ENCODE data around the gene TSR3.

The TSR3 gene

GRCh38 chr16:1320658-1321240 lies 30.9 kb downstream of the TSR3 start:
- TF ChIP-seq, protein P1, sequence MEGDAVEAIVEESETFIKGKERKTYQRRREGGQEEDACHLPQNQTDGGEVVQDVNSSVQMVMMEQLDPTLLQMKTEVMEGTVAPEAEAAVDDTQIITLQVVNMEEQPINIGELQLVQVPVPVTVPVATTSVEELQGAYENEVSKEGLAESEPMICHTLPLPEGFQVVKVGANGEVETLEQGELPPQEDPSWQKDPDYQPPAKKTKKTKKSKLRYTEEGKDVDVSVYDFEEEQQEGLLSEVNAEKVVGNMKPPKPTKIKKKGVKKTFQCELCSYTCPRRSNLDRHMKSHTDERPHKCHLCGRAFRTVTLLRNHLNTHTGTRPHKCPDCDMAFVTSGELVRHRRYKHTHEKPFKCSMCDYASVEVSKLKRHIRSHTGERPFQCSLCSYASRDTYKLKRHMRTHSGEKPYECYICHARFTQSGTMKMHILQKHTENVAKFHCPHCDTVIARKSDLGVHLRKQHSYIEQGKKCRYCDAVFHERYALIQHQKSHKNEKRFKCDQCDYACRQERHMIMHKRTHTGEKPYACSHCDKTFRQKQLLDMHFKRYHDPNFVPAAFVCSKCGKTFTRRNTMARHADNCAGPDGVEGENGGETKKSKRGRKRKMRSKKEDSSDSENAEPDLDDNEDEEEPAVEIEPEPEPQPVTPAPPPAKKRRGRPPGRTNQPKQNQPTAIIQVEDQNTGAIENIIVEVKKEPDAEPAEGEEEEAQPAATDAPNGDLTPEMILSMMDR (conservative IDR thresholded peaks at IDR 0.05; ENCODE audit: low read length) = no peak
- no peak for DNase-seq (ENCODE audit: low read depth)
- H3K4me3 ChIP-seq (ENCODE audit: low read length) = no peak overlapping the region

- TF ChIP-seq, protein P1 (conservative IDR thresholded peaks at IDR 0.05; ENCODE audit: low read length) = no peak
- no peak for DNase-seq (ENCODE audit: low read depth)
- H3K4me3 ChIP-seq (ENCODE audit: low read length) = no peak overlapping the region
Measured at GRCh38 chr16:1320097-1320496, 31.6 kb downstream of the TSR3 start.

DNA sequence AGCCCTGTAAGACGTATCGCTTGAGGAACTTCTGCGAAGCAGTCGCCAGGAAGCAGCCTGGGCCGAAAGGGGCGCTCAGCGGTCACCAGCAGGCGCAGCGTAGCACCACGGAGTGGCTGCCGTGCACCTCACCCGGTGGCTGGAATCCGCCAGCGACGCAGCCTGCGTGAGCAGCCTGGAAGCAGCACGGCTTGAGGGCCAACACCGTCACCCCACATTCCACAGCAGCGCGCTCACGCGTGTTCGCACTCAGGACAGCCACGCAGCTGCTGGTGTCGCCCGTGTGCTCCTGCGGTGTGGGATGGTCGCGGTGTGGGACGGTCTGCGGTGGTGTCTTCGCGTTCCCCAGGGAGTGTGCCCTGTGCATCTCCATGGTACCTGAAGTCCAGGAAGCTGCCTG lies 32.6 kb downstream of the TSR3 start:
- H3K4me3 ChIP-seq (ENCODE audit: low read length) = no peak overlapping the region
- no peak for DNase-seq (ENCODE audit: low read depth)
- TF ChIP-seq, protein P1 (conservative IDR thresholded peaks at IDR 0.05; ENCODE audit: low read length) = no peak

- DNase-seq (ENCODE audit: low read depth) = no peak
- TF ChIP-seq, protein P1 (conservative IDR thresholded peaks at IDR 0.05; ENCODE audit: low read length) = no peak
- H3K4me3 ChIP-seq (ENCODE audit: low read length) = no peak overlapping the region
Measured at GRCh38 chr16:1318268-1318545, 33.5 kb downstream of the TSR3 start.

- no peak for DNase-seq (ENCODE audit: low read depth)
- no peak overlapping the region for H3K4me3 ChIP-seq (ENCODE audit: low read length)
- TF ChIP-seq, protein P1 (conservative IDR thresholded peaks at IDR 0.05; ENCODE audit: low read length) = no peak
Measured at GRCh38 chr16:1317479-1318267, 34.0 kb downstream of the TSR3 start.

DNA sequence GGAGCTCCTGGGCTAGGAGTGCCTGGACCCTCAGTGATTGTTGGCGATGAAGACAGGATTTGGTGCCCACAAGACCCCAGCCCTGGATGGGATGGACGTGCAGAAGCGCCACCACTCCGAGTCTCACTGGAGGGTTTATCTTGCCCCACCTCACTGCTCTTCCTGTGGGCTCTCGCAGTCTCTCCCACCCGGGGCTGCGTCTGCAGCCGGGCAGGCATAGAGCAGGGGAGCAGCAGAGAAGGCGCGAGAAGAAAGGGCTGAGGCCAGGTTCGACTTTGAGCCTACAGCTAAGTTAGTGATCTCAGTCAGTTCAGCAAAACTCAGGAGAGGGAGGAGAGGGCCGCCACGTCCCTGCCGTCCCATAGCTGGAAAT lies 35.7 kb downstream of the TSR3 start:
- H3K4me3 ChIP-seq (ENCODE audit: low read length) = no peak overlapping the region
- TF ChIP-seq, protein P1 (conservative IDR thresholded peaks at IDR 0.05; ENCODE audit: low read length) = no peak
- no peak for DNase-seq (ENCODE audit: low read depth)
